K562 (cell line): Measurements from ENCODE around the gene TTC24. TPM values are rescaled to one million over a fixed set of nuclear protein-coding genes. Genes with fewer than 3 reads are reported as not detected.
A peak's percentile ranks its signal among the peaks of the same experiment; 100 is the strongest.

ENCODE experiments used
- ATF1 ChIP-seq, 2 experiments: fragments of 450-650 bp in 1 of 2; IDR thresholded peaks; 2 replicates each; pipeline ENCODE4 v1.6.1; 2016; ENCODE audit warnings: missing compliant biosample characterization in 1 of 2, missing genetic modification characterization in 1 of 2
- ATF3 ChIP-seq, 2 experiments: fragments of 450-650 bp in 1 of 2; sonication (generic) in 1 of 2; formaldehyde crosslinking in 1 of 2; IDR thresholded peaks in 1 of 2; conservative IDR thresholded peaks in 1 of 2; 2 replicates each; pipeline versions ENCODE4 v1.6.1 to v1.8.1; 2016 to 2023; ENCODE audit warnings: mild to moderate bottlenecking in 2 of 2, moderate library complexity in 2 of 2, inconsistent platforms in 1 of 2, missing genetic modification reagents in 1 of 2
- CHAMP1 ChIP-seq: fragments of 450-650 bp; IDR thresholded peaks from 2 replicates; pipeline ENCODE4 v1.6.1; 2016; ENCODE audit warnings: mild to moderate bottlenecking
- CREB3L1 ChIP-seq: fragments of 450-650 bp; IDR thresholded peaks from 2 replicates; pipeline ENCODE4 v1.6.1; 2014; ENCODE audit warnings: low read depth, mild to moderate bottlenecking, moderate library complexity, borderline replicate concordance
- DIDO1 ChIP-seq: fragments of 450-650 bp; IDR thresholded peaks from 2 replicates; pipeline ENCODE4 v1.6.1; 2016; ENCODE audit warnings: low read depth, missing biosample characterization, missing genetic modification characterization
- DMBX1 ChIP-seq: fragments of 250-450 bp; sonication (Bioruptor Pico); IDR thresholded peaks from 2 replicates; pipeline ENCODE4 v1.8.0; 2022; ENCODE audit warnings: inconsistent platforms, mild to moderate bottlenecking, moderate library complexity, borderline replicate concordance
- GATAD2B ChIP-seq: fragments of 450-650 bp; IDR thresholded peaks from 2 replicates; pipeline ENCODE4 v1.6.1; 2017; ENCODE audit warnings: mild to moderate bottlenecking, borderline replicate concordance
- HMGXB4 ChIP-seq: sonication (generic); formaldehyde crosslinking; IDR thresholded peaks from 2 replicates; pipeline ENCODE4 v1.8.1; 2023; ENCODE audit warnings: mild to moderate bottlenecking, missing genetic modification reagents
- IRF2 ChIP-seq: sonication (generic); formaldehyde crosslinking; IDR thresholded peaks from 2 replicates; pipeline ENCODE4 v1.8.1; 2022; ENCODE audit warnings: mild to moderate bottlenecking, missing genetic modification reagents
- NR2C2 ChIP-seq, 2 experiments: fragments of 200-800 bp in 1 of 2; sonication (Bioruptor generic) in 1 of 2; sonication (generic) in 1 of 2; formaldehyde crosslinking in 1 of 2; IDR thresholded peaks; 2 replicates each; pipeline versions ENCODE4 v1.6.1 to v1.8.0; 2016 to 2022; ENCODE audit warnings: mild to moderate bottlenecking in 1 of 2, missing compliant biosample characterization in 1 of 2, missing genetic modification characterization in 1 of 2, missing genetic modification reagents in 1 of 2
- PHTF2 ChIP-seq: fragments of 250-450 bp; sonication (Bioruptor Pico); IDR thresholded peaks from 2 replicates; pipeline ENCODE4 v1.5.0; 2021; ENCODE audit warnings: mild to moderate bottlenecking
- POLR2A ChIP-seq: fragments of 450-650 bp; conservative IDR thresholded peaks from 2 replicates; pipeline ENCODE4 v1.6.1; 2016
- PPARD ChIP-seq: fragments of 250-450 bp; sonication (Bioruptor Pico); IDR thresholded peaks from 2 replicates; pipeline ENCODE4 v1.8.0; 2022; ENCODE audit warnings: inconsistent platforms, mild to moderate bottlenecking, moderate library complexity
- TAF9B ChIP-seq: fragments of 450-650 bp; IDR thresholded peaks from 2 replicates; pipeline ENCODE4 v1.6.1; 2018; ENCODE audit warnings: mild to moderate bottlenecking; ENCODE audit not compliant: partially characterized antibody
- YY1 ChIP-seq, 3 experiments: IDR thresholded peaks; 2 replicates each; pipeline ENCODE4 v1.6.1; 2011; ENCODE audit warnings: low read length in 2 of 3, mild to moderate bottlenecking in 2 of 3, moderate library complexity in 2 of 3, borderline replicate concordance in 1 of 3, control low read depth in 1 of 3, low read depth in 1 of 3; ENCODE audit not compliant: insufficient read depth in 3 of 3, insufficient replicate concordance in 2 of 3, control insufficient read depth in 1 of 3, insufficient read length in 1 of 3; ENCODE audit errors: extremely low read depth in 1 of 3
- ZNF449 ChIP-seq: fragments of 250-450 bp; sonication (Bioruptor Pico); IDR thresholded peaks from 2 replicates; pipeline ENCODE4 v1.8.0; 2022; ENCODE audit warnings: moderate library complexity, mild to moderate bottlenecking, inconsistent platforms
- ZNF551 ChIP-seq: fragments of 250-450 bp; sonication (Bioruptor Pico); IDR thresholded peaks from 2 replicates; pipeline ENCODE4 v1.5.0; 2021; ENCODE audit warnings: mild to moderate bottlenecking, moderate library complexity
- polyA plus RNA-seq, 8 experiments: library from polyadenylated mRNA; depleted of rRNA in 4 of 8; stranded (reverse) in 5 of 8; unstranded in 3 of 8; fragments of >200 nt; fragmentation: Nextera tagmentation in 2 of 8; fragmentation: Illumina TruSeq in 1 of 8; extraction: Ambion mirVana in 2 of 8; extraction: Trizol in 1 of 8; gene quantifications; 2 replicates each; pipeline versions ENCODE4 v1.2.1 to v1.2.3, GENCODE V29; 2011 to 2014; ENCODE audit warnings: inconsistent platforms in 1 of 8, missing spikeins in 1 of 8
- total RNA-seq, 7 experiments: library from RNA; depleted of rRNA in 6 of 7; stranded (reverse); fragments of >200 nt in 6 of 7; fragmentation: Illumina TruSeq in 2 of 7; extraction: Trizol in 2 of 7; gene quantifications; 2 replicates each; pipeline versions ENCODE4 v1.2.1 to v1.2.3, GENCODE V29; 2011 to 2021; ENCODE audit warnings: low replicate concordance in 1 of 7

TTC24 gene
- total and polyA plus RNA-seq, 9 of the 15 experiments (the other 6 are each of a cell fraction or from before 2014, with no cell fraction given), result not detected

GRCh38 chr1:156592158-156592909, 12.8 kb downstream of the TTC24 start (continued):
- TF ChIP-seq CHAMP1 (no peak), YY1 (IDR thresholded peaks at IDR 0.05; ENCODE audit: borderline replicate concordance in 1 of 3, control insufficient read depth in 1 of 3, extremely low read depth in 1 of 3, insufficient read depth in 3 of 3, insufficient read length in 1 of 3, insufficient replicate concordance in 2 of 3, low read depth in 1 of 3, low read length in 2 of 3) (no peak), HMGXB4 (0 out of 2 replicates have a peak, but pooled peaks have one; percentile 77), CREB3L1 (no peak), GATAD2B (no peak), ATF1 (CRISPR knock-in tag; IDR thresholded peaks at IDR 0.05) (no peak), ATF1 (tag; IDR thresholded peaks at IDR 0.05) (no peak), ZNF449 (CRISPR knock-in tag) (no peak), PPARD (CRISPR knock-in tag) (no peak), DIDO1 (tag) (no peak), DMBX1 (no peak), PHTF2 (CRISPR knock-in tag) (no peak), TAF9B (no peak), ATF3 (IDR thresholded peaks at IDR 0.05) (no peak), ATF3 (CRISPR knock-in tag; conservative IDR thresholded peaks at IDR 0.05) (peak; percentile 60; the same call in 1 of the 2 replicates), IRF2 (CRISPR knock-in tag) (no peak), POLR2A (peak; percentile 68), ZNF551 (CRISPR knock-in tag) (no peak), NR2C2 (CRISPR knock-in tag; IDR thresholded peaks at IDR 0.05) (0 out of 2 replicates have a peak, but pooled peaks have one; percentile 36), NR2C2 (tag; IDR thresholded peaks at IDR 0.05) (no peak)
